HG03039 (cell line): ENCODE results near the gene RDH13.
"Not testable (repeated sequence)": the region's sequence is repeated elsewhere in the genome, so short reads cannot be mapped to it uniquely, and the experiment has no call there.

ENCODE experiments used
- ATAC-seq: cut with Tn5 transposase; IDR thresholded peaks from one replicate; pipeline ENCODE4 v1.9.1; 2021; ENCODE audit warnings: mild to moderate bottlenecking, moderate library complexity; ENCODE audit not compliant: unreplicated experiment

RDH13 gene, protein sequence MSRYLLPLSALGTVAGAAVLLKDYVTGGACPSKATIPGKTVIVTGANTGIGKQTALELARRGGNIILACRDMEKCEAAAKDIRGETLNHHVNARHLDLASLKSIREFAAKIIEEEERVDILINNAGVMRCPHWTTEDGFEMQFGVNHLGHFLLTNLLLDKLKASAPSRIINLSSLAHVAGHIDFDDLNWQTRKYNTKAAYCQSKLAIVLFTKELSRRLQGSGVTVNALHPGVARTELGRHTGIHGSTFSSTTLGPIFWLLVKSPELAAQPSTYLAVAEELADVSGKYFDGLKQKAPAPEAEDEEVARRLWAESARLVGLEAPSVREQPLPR

GRCh38 chr19:55062735-55063491, at the start of gene RDH13:
TSS of gene RDH13 (minus strand) at chr19:55063148. CDS start at chr19:55063032, 116 bp downstream.
- ATAC-seq, result peak; percentile 94

- ATAC-seq, result no peak
Measured at GRCh38 chr19:55112246-55112776, 49.4 kb upstream of the RDH13 start.

GRCh38 chr19:55111238-55111831, 48.4 kb upstream of the RDH13 start:
- no peak for ATAC-seq

- ATAC-seq, result no peak
Measured at GRCh38 chr19:55109527-55110291, 46.8 kb upstream of the RDH13 start.

GRCh38 chr19:55107252-55107651, 44.3 kb upstream of the RDH13 start:
- ATAC-seq, result not testable (repeated sequence)

DNA sequence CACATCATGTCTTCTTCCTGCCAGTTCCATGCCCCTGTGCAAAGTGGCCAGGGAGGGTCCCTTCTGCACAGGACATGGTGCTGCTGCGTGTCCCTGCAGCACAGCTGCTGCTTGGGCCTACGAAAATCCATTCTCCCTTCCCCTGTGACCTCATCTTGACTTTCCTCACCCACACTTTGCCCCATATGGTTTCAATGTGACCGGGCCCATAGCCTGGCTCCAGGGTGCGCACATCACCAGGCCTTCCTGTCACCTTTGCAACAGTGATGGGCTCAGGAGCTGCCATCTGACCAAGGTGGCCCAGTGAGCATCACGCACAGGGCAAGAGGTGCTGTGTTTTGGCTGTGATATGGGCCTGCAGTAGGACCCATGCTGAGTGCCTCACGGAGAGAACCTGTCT, 43.6 kb upstream of the RDH13 start:
- ATAC-seq, result no peak

DNA sequence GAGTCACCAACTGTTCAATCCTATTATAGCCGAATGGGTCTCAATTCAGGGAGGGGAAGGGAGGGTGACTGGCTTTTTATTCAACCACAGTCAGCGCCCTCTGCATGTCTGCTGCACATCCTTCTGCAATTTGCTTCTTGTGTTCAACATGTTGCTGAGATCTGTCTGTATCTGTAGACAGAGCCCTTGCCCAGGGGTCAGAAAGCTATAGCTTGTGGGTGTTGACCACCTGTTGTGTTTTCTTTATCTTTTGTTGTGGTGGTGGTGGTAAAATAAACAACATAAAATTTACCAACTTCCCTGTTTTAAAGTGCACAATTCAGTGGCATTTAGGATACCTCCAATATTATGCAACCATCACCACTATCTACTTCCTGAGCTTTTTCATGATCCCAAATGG, 42.3 kb upstream of the RDH13 start:
- ATAC-seq, result no peak

DNA sequence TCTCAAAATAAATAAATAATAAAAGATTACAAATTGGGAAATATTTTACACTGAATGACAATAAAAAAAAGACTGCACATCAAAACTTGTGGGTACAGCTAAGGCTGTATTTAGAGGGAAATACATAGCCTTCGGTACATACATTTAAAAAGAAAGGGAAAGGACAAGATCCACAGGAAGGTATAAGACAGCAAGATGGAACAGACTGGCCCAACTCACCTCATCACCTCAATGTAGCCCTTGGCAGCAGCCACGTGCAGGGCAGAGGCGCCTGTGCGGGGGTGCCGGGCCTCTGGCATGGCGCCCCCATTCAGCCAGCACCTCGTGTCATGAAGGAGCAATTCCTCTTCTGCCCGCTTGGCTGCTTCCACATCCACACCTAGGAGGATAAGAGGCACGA, 40.2 kb upstream of the RDH13 start:
- no peak for ATAC-seq

DNA sequence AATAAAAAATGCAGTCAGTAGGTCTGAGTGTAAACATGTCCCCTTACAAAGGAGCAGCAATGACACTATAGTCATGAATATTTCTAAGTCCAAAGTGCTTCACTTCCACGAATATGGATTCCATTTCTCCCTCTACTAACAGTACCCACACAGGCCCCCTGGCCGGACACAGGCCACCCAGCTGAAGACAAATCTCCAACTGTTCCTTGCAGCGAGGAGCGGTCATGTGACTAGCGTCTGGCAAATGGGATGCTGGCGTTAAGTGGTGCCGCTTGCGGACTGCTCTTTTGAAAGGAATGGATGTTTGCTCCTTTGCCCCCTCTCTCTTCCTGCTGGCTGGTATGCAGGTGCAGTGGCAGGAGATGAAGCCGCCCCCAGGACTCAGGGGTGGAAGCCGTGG, 38.3 kb upstream of the RDH13 start:
- ATAC-seq, result no peak

GRCh38 chr19:55099557-55100506, 36.9 kb upstream of the RDH13 start:
- ATAC-seq, result no peak

DNA sequence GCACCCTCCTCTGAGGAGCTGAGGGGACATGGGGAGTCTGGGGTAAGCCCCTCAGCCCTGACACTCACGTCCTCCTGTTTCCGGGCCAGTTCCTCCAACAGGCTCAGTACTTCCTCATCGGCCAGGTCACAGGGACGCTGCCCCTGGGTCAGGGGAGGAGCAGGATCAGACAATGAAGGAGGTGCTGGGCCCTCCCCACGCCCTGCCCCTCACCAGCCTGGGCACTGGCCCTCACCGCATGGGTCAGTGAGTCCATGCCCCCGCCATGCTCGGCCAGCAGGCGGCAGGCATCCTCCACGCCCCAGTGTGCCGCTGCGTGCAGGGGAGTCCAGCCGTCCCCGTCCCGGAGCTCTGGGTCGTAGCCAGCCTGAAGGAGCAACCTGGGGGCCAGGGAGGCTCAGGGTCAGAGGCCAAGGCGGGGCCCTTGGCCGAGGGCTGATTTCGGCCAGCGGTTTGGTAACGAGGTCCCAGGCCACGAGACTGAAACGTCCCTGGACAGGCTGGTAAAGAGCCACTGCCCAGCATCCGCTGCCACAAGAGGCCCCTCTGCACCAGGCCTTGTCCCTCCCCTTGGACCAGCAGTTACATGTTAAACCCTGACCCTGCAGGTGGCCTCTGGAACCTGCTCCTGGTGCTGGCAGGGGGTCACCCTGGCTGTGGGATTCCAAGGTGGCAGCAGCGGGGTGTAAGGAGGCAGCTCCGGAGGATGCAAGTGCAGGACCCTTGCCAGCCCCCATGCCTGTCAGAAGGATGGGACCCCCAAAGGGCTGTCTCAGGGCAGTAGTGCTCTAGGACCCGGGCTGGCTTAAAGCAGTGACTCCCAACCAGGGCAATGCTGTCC, 36.0 kb upstream of the RDH13 start:
- ATAC-seq, result no peak

- no peak for ATAC-seq
Measured at GRCh38 chr19:55097864-55098715, 35.1 kb upstream of the RDH13 start.

- ATAC-seq, result no peak
Measured at GRCh38 chr19:55096061-55096701, 33.2 kb upstream of the RDH13 start.

- ATAC-seq, result no peak
Measured at GRCh38 chr19:55095260-55096060, 32.5 kb upstream of the RDH13 start.

GRCh38 chr19:55094456-55095259, 31.7 kb upstream of the RDH13 start:
- no peak for ATAC-seq
